Panc1 (cell line): ENCODE results near the gene DLL4.

Experiments
- POLR2AphosphoS5 ChIP-seq: IDR thresholded peaks from 2 replicates; pipeline ENCODE4 v1.6.1; 2012; ENCODE audit warnings: mild to moderate bottlenecking, low read depth, low read length, moderate library complexity
- REST ChIP-seq, 2 experiments: IDR thresholded peaks; 2 replicates each; pipeline ENCODE4 v1.6.1; 2011 to 2012; ENCODE audit warnings: low read depth in 2 of 2, control low read depth in 1 of 2, low read length in 1 of 2, mild to moderate bottlenecking in 1 of 2, moderate library complexity in 1 of 2; ENCODE audit not compliant: insufficient read depth in 1 of 2
- SIN3A ChIP-seq: IDR thresholded peaks from 2 replicates; pipeline ENCODE4 v1.6.1; 2012; ENCODE audit warnings: low read depth, mild to moderate bottlenecking, low read length, moderate library complexity, borderline replicate concordance; ENCODE audit not compliant: insufficient read depth
- TCF7L2 ChIP-seq: IDR thresholded peaks from 2 replicates; pipeline ENCODE4 v1.6.1; 2011; ENCODE audit warnings: mild to moderate bottlenecking, low read depth, low read length, inconsistent platforms
- TF ChIP-seq, protein P1 (sequence below): fragments of 450-650 bp; IDR thresholded peaks from 2 replicates; pipeline ENCODE4 v1.5.1; 2017; ENCODE audit warnings: mild to moderate bottlenecking

DNA sequence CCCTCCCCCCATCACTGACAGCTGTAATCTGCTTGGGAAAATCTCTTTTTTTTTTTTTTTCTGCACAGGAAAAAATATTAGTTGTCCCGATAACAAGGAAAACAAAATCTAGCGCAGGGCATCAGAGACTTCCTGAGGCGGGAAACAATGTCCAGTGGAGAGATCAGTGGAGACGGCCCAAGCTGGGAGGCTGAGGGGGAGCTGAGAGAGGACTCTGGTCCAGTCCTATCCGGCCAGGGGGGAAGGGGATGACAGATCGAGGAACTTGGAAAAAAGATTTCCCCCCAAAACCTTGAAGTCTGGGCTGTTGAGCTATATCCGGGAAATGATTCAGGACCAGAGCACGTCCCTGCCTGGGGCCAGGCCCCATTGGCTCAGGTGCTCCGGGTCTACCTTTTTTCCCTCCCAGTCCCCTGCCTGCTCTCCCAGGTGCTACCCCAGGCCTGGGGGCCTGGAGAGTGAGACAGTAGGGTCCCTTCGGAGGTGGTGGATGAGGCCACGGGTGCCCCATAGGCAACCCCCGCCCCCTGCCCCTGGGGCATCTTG is 14.0 kb upstream of the DLL4 start:
- TF ChIP-seq, protein P1, sequence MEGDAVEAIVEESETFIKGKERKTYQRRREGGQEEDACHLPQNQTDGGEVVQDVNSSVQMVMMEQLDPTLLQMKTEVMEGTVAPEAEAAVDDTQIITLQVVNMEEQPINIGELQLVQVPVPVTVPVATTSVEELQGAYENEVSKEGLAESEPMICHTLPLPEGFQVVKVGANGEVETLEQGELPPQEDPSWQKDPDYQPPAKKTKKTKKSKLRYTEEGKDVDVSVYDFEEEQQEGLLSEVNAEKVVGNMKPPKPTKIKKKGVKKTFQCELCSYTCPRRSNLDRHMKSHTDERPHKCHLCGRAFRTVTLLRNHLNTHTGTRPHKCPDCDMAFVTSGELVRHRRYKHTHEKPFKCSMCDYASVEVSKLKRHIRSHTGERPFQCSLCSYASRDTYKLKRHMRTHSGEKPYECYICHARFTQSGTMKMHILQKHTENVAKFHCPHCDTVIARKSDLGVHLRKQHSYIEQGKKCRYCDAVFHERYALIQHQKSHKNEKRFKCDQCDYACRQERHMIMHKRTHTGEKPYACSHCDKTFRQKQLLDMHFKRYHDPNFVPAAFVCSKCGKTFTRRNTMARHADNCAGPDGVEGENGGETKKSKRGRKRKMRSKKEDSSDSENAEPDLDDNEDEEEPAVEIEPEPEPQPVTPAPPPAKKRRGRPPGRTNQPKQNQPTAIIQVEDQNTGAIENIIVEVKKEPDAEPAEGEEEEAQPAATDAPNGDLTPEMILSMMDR, result no peak
- TF ChIP-seq POLR2AphosphoS5, result no peak
- no peak for TF ChIP-seq SIN3A
- no peak for TF ChIP-seq TCF7L2
- TF ChIP-seq REST (IDR thresholded peaks at IDR 0.05; ENCODE audit: insufficient read depth in 1 of 2, low read depth in 2 of 2, low read length in 1 of 2), result no peak
